HG02759 (cell line): Measurements from ENCODE around the gene SMIM5.
"Not testable (repeated sequence)": the region's sequence is repeated elsewhere in the genome, so short reads cannot be mapped to it uniquely, and the experiment has no call there.

ENCODE experiments used
- ATAC-seq: cut with Tn5 transposase; IDR thresholded peaks from one replicate; pipeline ENCODE4 v1.9.1; 2021; ENCODE audit warnings: mild to moderate bottlenecking, moderate library complexity; ENCODE audit not compliant: unreplicated experiment

SMIM5 gene

GRCh38 chr17:75632863-75633485, at the start of gene SMIM5:
Gene SMIM5, plus strand, starts transcription at chr17:75633434. Its CDS starts 6,768 bp downstream, at chr17:75640202.
- ATAC-seq: peak; percentile 60

- no peak for ATAC-seq
These were observed 48.4 kb upstream of the SMIM5 start for GRCh38 chr17:75584849-75585175.

GRCh38 chr17:75587675-75588595, 45.3 kb upstream of the SMIM5 start, which contains the start of gene MYO15B:
Gene MYO15B, plus strand, starts transcription at chr17:75587800. Its CDS starts 258 bp downstream, at chr17:75588058.
- no peak for ATAC-seq

GRCh38 chr17:75588596-75589011, 44.6 kb upstream of the SMIM5 start:
- peak; percentile 23 for ATAC-seq

- ATAC-seq: peak; percentile 86
These were observed 44.0 kb upstream of the SMIM5 start for GRCh38 chr17:75589012-75589918.

GRCh38 chr17:75589919-75590303, 43.3 kb upstream of the SMIM5 start:
- no peak for ATAC-seq

GRCh38 chr17:75590314-75590761, 42.9 kb upstream of the SMIM5 start:
- no peak for ATAC-seq

GRCh38 chr17:75590849-75591721, 42.1 kb upstream of the SMIM5 start:
- no peak for ATAC-seq

- no peak for ATAC-seq
These were observed 41.4 kb upstream of the SMIM5 start for GRCh38 chr17:75591722-75592302.

- ATAC-seq: no peak
These were observed 40.8 kb upstream of the SMIM5 start for GRCh38 chr17:75592348-75593020.

GRCh38 chr17:75593430-75593829, 39.8 kb upstream of the SMIM5 start:
- not testable (repeated sequence) for ATAC-seq

GRCh38 chr17:75594499-75595283, 38.5 kb upstream of the SMIM5 start:
- ATAC-seq: no peak

- ATAC-seq: no peak
These were observed 37.8 kb upstream of the SMIM5 start for GRCh38 chr17:75595284-75595919.

GRCh38 chr17:75595920-75596313, 37.3 kb upstream of the SMIM5 start:
- ATAC-seq: no peak

GRCh38 chr17:75596320-75597087, 36.7 kb upstream of the SMIM5 start:
- ATAC-seq: no peak

GRCh38 chr17:75601057-75601987, 31.9 kb upstream of the SMIM5 start:
- no peak for ATAC-seq
